OCI-LY1 (cell line): ENCODE measurements around the gene GSC.
"Not testable (repeated sequence)": the region's sequence is repeated elsewhere in the genome, so short reads cannot be mapped to it uniquely, and the experiment has no call there.

ENCODE experiments used
- EZH2 ChIP-seq: fragments of 200-600 bp; sonication (generic), shearing (Covaris generic); IDR thresholded peaks from 2 replicates; pipeline ENCODE4 v1.8.0; 2017; ENCODE audit warnings: borderline replicate concordance, mixed run types, mild to moderate bottlenecking, antibody characterized with exemption, low read length, moderate library complexity, mixed read lengths
- TF ChIP-seq, protein P1 (sequence below): fragments of 200-600 bp; sonication (generic), shearing (Covaris generic); IDR thresholded peaks from 2 replicates; pipeline ENCODE4 v1.5.1; 2017; ENCODE audit warnings: mild to moderate bottlenecking, antibody characterized with exemption, low read length, moderate library complexity, mixed read lengths

DNA sequence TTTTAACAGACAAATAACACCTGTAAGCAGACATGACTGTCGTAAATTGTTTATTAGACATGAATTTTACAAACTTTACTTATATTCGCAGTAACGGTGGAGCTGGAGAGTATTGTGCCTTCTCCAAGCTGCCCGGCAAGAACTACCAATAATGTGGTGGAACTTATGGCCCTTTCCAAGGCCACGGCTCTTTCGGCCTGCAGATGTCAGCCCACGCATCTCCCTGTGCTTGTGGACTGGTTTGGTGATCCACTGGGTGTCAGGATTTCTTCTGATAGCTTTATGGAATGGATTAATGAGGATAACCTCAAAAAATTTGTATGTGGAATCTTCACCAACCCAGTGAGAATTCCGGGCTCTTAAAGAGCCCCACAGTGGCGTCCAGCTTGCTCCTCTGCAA, 30.9 kb upstream of the GSC start:
- not testable (repeated sequence) for TF ChIP-seq EZH2
- TF ChIP-seq, protein P1, sequence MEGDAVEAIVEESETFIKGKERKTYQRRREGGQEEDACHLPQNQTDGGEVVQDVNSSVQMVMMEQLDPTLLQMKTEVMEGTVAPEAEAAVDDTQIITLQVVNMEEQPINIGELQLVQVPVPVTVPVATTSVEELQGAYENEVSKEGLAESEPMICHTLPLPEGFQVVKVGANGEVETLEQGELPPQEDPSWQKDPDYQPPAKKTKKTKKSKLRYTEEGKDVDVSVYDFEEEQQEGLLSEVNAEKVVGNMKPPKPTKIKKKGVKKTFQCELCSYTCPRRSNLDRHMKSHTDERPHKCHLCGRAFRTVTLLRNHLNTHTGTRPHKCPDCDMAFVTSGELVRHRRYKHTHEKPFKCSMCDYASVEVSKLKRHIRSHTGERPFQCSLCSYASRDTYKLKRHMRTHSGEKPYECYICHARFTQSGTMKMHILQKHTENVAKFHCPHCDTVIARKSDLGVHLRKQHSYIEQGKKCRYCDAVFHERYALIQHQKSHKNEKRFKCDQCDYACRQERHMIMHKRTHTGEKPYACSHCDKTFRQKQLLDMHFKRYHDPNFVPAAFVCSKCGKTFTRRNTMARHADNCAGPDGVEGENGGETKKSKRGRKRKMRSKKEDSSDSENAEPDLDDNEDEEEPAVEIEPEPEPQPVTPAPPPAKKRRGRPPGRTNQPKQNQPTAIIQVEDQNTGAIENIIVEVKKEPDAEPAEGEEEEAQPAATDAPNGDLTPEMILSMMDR, result not testable (repeated sequence)
